ENCODE measurements around the gene NDUFS7. TPM values are rescaled to one million over a fixed set of nuclear protein-coding genes. Genes with fewer than 3 reads are reported as not detected.
A peak's percentile ranks its signal among the peaks of the same experiment; 100 is the strongest.

Gene NDUFS7
- total and polyA plus RNA-seq, 10 of the 15 experiments (the other 5 are each of a cell fraction or from before 2014, with no cell fraction given): 5.1 to 282 (median 92.9) TPM

DNA sequence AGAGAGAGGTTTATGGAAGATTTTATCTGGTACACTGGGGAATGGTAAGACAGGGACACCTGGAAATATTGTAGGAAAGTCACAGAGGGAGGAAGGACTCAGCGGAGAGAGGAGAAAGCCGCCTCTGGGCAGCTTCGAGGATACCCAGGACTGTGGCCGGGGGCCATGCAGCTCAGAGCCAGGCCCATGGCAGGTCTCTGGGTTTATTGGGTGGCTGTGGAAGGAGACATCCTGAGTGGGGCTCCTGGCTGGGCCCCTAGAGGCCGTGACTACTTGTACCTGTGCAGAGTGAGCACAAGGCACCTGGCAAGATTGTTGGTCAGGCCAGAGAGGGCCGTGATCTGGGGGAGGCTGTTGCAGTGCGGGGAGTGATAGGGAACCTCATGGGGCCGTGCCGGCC is 27.1 kb downstream of the NDUFS7 start:
- Histone ChIP-seq H3K4me3 (peak overlapping the region; percentile 81), H3K9ac (ENCODE audit: control insufficient read depth, insufficient read depth, low read length) (no peak overlapping the region), H3K9me3 (replicated peaks; ENCODE audit: control insufficient read depth, insufficient read depth, low read length) (no peaks in the 10 kb centered on the region), H2AFZ (ENCODE audit: control insufficient read depth, low read depth, low read length) (no peak overlapping the region), H3K79me2 (ENCODE audit: control insufficient read depth, insufficient read depth, low read length) (peaks cover 80% of the 10 kb centered on the region), H3K27me3 (replicated peaks in 1 of 2; ENCODE audit: control insufficient read depth in 2 of 2, insufficient read depth in 2 of 2, low read length in 1 of 2) (no peaks in the 10 kb centered on the region), H3K4me2 (ENCODE audit: control insufficient read depth, insufficient read depth) (peak overlapping the region; percentile 68), H3K36me3 (ENCODE audit: control insufficient read depth in 2 of 2, insufficient read depth in 2 of 2, low read length in 1 of 2) (peaks cover 5 to 22% of the 10 kb centered on the region in 2 experiments), H4K20me1 (ENCODE audit: control insufficient read depth, insufficient read depth) (peaks cover 29% of the 10 kb centered on the region), H3K4me1 (ENCODE audit: control insufficient read depth, insufficient read depth, low read length) (peaks cover 44% of the 10 kb centered on the region), H3K27ac (ENCODE audit: control insufficient read depth, insufficient read depth) (no peak overlapping the region)
- ChIA-PET RAD21 (ENCODE audit: unreplicated experiment) (no interaction called here), POLR2A (no interaction called here), CTCF (interaction anchor here (1.2 kb wide), 1 partner anchor 26 kb away, joined by 3 read pairs; no protein-coding TSS in a partner anchor), SMC1A (ENCODE audit: uncharacterized antibody, unreplicated experiment) (no interaction called here)
- ATAC-seq (no peak), DNase-seq (ENCODE audit: low read depth, low spot score) (no peak), FAIRE-seq (no peak)
- in situ Hi-C loops (cut with MboI): no loop called here
- WGBS (ENCODE audit: insufficient coverage, insufficient replicate concordance, low lambda C conversion rate, missing lambda C conversion rate): 80% methylated on average over 9 of the region's 9 CpGs
- no peak for TF ChIP-seq NBN (IDR thresholded peaks at IDR 0.05)
- TF ChIP-seq CHD4 (IDR thresholded peaks at IDR 0.05): no peak
- TF ChIP-seq ATF7 (IDR thresholded peaks at IDR 0.05; ENCODE audit: low read depth): no peak
- TF ChIP-seq CHD2 (IDR thresholded peaks at IDR 0.05; ENCODE audit: borderline replicate concordance, low read depth, low read length): no peak
- TF ChIP-seq NFYA (IDR thresholded peaks at IDR 0.05; ENCODE audit: borderline replicate concordance, low read depth, low read length): no peak
- TF ChIP-seq HDAC6 (IDR thresholded peaks at IDR 0.05; ENCODE audit: unreplicated experiment): no peak
- intact Hi-C loops (cut with micrococcal nuclease; ENCODE audit: unreplicated experiment): no loop called here
- BruUV-seq (replicated peaks): no TSS peak

- RAD21 ChIA-PET (ENCODE audit: unreplicated experiment): no interaction called here
- TF ChIP-seq IKZF2 (IDR thresholded peaks at IDR 0.05) (no peak), MEF2B (IDR thresholded peaks at IDR 0.05; ENCODE audit: partially characterized antibody, poor library complexity, severe bottlenecking) (no peak), CHD1 (IDR thresholded peaks at IDR 0.05; ENCODE audit: low read depth, low read length) (no peak), E2F4 (IDR thresholded peaks at IDR 0.05; ENCODE audit: low read depth, low read length) (no peak), ZNF217 (IDR thresholded peaks at IDR 0.05) (no peak), ZBTB4 (CRISPR knock-in tag; IDR thresholded peaks at IDR 0.05) (no peak), SIN3A (IDR thresholded peaks at IDR 0.05; ENCODE audit: low read depth, low read length) (no peak), CBX5 (IDR thresholded peaks at IDR 0.05; ENCODE audit: low read depth) (no peak)
Measured at GRCh38 chr19:1411255-1412191, 27.8 kb downstream of the NDUFS7 start.

More at GRCh38 chr19:1411255-1412191, 27.8 kb downstream of the NDUFS7 start:
- no peak for FAIRE-seq
- no peak for DNase-seq (ENCODE audit: low read depth, low spot score)
- ChIA-PET SMC1A (ENCODE audit: uncharacterized antibody, unreplicated experiment) (no interaction called here), CTCF (no interaction called here), POLR2A (no interaction called here)
- Histone ChIP-seq H3K36me3 (ENCODE audit: control insufficient read depth in 2 of 2, insufficient read depth in 2 of 2, low read length in 1 of 2) (peaks cover 5 to 28% of the 10 kb centered on the region in 2 experiments), H3K79me2 (ENCODE audit: control insufficient read depth, insufficient read depth, low read length) (peaks cover 88% of the 10 kb centered on the region), H3K4me3 (no peak overlapping the region), H3K4me2 (ENCODE audit: control insufficient read depth, insufficient read depth) (peak overlapping the region; percentile 28; the same call in 1 of the 2 replicates), H3K9ac (ENCODE audit: control insufficient read depth, insufficient read depth, low read length) (no peak overlapping the region), H3K9me3 (replicated peaks; ENCODE audit: control insufficient read depth, insufficient read depth, low read length) (no peaks in the 10 kb centered on the region), H4K20me1 (ENCODE audit: control insufficient read depth, insufficient read depth) (peaks cover 35% of the 10 kb centered on the region), H3K27me3 (replicated peaks in 1 of 2; ENCODE audit: control insufficient read depth in 2 of 2, insufficient read depth in 2 of 2, low read length in 1 of 2) (no peaks in the 10 kb centered on the region), H3K27ac (ENCODE audit: control insufficient read depth, insufficient read depth) (no peak overlapping the region), H3K4me1 (ENCODE audit: control insufficient read depth, insufficient read depth, low read length) (peaks cover 44% of the 10 kb centered on the region), H2AFZ (ENCODE audit: control insufficient read depth, low read depth, low read length) (no peak overlapping the region)
- intact Hi-C loops (cut with micrococcal nuclease; ENCODE audit: unreplicated experiment): no loop called here
- BruUV-seq (replicated peaks): no TSS peak
- 81% methylated on average over 28 of the region's 29 CpGs for WGBS (ENCODE audit: insufficient coverage, insufficient replicate concordance, low lambda C conversion rate, missing lambda C conversion rate)
- in situ Hi-C loops (cut with MboI): no loop called here
- ATAC-seq: no peak

Data from GM12878 (cell line).